Ascending aorta (tissue), 2 donors: ENCODE data around the gene KIFC3. TPM values are rescaled to one million over a fixed set of nuclear protein-coding genes. Genes with fewer than 3 reads are reported as not detected.

Source experiments
- DNase-seq, 2 donors: peaks; one replicate each; pipeline ENCODE4 v3.0.0-alpha.2; 2019; ENCODE audit warnings: low spot score in 2 of 2
- H3K27ac ChIP-seq, 2 donors: fragments of 200-600 bp; sonication (generic); one replicate each; pipeline ENCODE4 v1.5.1; 2016 to 2017; ENCODE audit warnings: mild to moderate bottlenecking in 1 of 2
- H3K27me3 ChIP-seq: fragments of 200-600 bp; sonication (generic); one replicate; pipeline ENCODE4 v1.5.1; 2017
- H3K36me3 ChIP-seq, 2 donors: fragments of 200-600 bp; sonication (generic); one replicate each; pipeline ENCODE4 v1.5.1; 2016
- H3K4me1 ChIP-seq, 2 donors: fragments of 200-600 bp; sonication (generic); one replicate each; pipeline ENCODE4 v1.5.1; 2016 to 2017; ENCODE audit warnings: mild to moderate bottlenecking in 1 of 2
- H3K4me3 ChIP-seq, 2 donors: fragments of 200-600 bp; sonication (generic); one replicate each; pipeline ENCODE4 v1.5.1; 2016 to 2017; ENCODE audit warnings: mild to moderate bottlenecking in 1 of 2
- H3K9me3 ChIP-seq, 2 donors: fragments of 200-600 bp; sonication (generic); one replicate each; pipeline ENCODE4 v1.5.1; 2016
- intact Hi-C: fragments of 100-400 bp; cut with DNase I; formaldehyde crosslinking; loops from one replicate; pipeline ENCODE4 v1.15.1; 2023
- total RNA-seq: library from RNA; depleted of rRNA; stranded (reverse); fragments of >200 nt; gene quantifications from one replicate; pipeline ENCODE4 v1.1.0, GENCODE V29; 2016
- TF ChIP-seq, protein P1 (sequence below), 3 experiments: fragments of 200-600 bp in 2 of 3; fragments of 450-650 bp in 1 of 3; sonication (generic) in 2 of 3; IDR thresholded peaks; one replicate each; pipeline ENCODE4 v1.5.1; 2016 to 2019; ENCODE audit warnings: antibody characterized with exemption in 3 of 3, mild to moderate bottlenecking in 1 of 3, moderate library complexity in 1 of 3

Gene KIFC3
- total RNA-seq, 1 donor from 2014 or later = 54.9 TPM

DNA sequence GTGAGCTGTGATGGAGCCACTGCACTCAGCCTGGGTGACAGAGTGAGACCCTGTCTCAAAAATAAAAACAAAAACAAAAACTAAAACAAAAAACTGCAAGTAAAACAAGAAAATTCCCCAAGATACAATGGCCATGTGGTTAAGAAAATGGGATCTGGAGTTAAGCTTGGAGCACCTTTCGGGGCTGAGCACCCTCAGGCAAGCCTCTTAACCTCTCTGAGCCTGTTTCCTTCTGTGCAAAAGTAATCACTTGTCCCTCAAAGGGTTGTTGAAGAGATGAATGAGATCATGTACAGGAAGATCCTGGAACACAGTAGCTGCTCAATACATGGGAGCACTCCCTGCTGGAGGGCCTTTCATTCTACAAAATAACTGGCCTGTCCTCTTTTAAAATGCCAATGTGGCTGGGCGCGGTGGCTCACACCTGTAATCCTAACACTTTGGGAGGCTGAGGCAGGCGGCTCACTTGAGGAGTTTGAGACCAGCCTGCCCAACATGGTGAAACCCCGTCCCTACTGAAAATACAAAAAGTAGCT is 19.8 kb upstream of the KIFC3 start:
- intact Hi-C loops = no loop called here
- H3K4me1 ChIP-seq = peaks cover 0 to 2% of the 10 kb centered on the region in 2 donors
- no peaks in the 10 kb centered on the region for H3K9me3 ChIP-seq
- TF ChIP-seq, protein P1, sequence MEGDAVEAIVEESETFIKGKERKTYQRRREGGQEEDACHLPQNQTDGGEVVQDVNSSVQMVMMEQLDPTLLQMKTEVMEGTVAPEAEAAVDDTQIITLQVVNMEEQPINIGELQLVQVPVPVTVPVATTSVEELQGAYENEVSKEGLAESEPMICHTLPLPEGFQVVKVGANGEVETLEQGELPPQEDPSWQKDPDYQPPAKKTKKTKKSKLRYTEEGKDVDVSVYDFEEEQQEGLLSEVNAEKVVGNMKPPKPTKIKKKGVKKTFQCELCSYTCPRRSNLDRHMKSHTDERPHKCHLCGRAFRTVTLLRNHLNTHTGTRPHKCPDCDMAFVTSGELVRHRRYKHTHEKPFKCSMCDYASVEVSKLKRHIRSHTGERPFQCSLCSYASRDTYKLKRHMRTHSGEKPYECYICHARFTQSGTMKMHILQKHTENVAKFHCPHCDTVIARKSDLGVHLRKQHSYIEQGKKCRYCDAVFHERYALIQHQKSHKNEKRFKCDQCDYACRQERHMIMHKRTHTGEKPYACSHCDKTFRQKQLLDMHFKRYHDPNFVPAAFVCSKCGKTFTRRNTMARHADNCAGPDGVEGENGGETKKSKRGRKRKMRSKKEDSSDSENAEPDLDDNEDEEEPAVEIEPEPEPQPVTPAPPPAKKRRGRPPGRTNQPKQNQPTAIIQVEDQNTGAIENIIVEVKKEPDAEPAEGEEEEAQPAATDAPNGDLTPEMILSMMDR (IDR thresholded peaks at IDR 0.05) = no peak
- H3K4me3 ChIP-seq = no peak overlapping the region
- no peaks in the 10 kb centered on the region for H3K36me3 ChIP-seq
- no peak for DNase-seq
- H3K27me3 ChIP-seq = no peaks in the 10 kb centered on the region
- no peak overlapping the region for H3K27ac ChIP-seq

DNA sequence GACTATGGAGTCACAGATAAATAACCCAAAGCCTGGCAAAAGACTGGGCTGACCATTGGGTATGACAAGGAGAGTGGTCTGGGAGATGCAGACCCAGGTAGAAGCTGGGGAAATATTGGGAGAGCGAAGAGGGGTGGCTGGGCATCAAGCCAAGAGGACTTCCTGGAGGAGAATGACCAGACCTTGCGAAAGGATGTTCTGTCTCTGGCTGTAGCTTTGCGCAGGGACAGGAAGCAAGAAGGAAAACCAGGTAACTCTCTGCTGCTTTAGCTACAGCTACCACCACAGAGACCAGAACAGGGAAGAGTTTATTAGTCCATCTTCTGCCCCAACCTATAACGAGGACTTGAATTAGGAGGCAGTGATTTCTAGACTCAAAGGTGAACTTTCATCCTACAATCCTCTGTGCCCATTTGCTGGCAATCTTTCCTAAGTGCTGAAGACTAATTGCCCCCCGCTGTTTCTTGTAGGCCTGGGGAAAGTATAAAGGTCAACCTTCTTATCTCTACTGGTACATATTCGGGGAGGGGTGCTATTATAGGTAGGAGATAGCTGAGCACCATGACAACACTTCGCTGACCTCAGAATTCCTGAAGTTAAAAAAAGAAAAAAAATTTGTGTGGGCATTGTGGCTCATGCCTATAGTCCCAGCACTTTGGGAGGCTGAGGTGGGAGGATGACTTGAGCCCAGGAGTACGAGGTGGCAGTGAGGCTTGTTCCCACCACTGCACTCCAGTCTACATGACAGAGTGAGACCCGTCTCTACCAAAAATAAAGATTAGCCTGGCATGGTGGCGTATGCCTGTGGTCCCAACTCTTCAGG is 19.1 kb upstream of the KIFC3 start:
- Histone ChIP-seq H3K36me3 (no peaks in the 10 kb centered on the region), H3K27ac (no peak overlapping the region), H3K4me1 (peaks cover 0 to 6% of the 10 kb centered on the region in 2 donors), H3K9me3 (no peaks in the 10 kb centered on the region), H3K27me3 (no peaks in the 10 kb centered on the region), H3K4me3 (no peak overlapping the region)
- DNase-seq = no peak
- TF ChIP-seq, protein P1 (IDR thresholded peaks at IDR 0.05) = no peak
- intact Hi-C loops = no loop called here

DNA sequence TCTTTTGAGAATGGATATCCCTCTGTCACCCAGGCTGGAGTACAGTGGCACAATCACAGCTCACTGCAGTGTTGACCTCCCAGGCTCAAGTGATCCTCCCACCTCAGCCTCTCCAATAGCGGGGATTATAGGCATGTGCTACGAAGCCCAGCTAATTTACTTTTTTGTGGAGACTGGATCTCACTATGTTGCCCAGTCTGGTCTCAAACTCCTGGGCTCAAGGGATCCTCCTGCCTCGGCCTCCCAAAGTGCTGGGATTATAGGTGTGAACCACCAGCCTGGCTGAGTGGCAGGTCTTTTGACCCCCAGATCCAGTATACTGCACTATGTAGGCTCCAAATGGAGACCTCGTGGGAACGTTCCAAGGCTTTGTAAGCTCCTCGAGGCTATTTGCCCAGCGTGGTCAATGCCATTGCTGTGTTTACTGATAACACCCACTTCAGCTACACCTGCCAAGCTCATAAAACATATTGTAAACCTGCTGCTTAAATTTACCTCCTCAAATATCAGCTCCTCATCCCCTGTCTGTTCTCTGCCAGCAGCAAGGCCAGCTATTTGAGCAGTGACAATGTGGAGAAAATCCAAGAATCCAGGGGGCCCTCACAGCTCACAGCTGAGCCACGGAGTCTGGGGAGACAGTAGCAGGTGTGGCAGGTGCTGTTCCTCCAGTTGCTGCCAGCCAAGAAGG is 16.2 kb upstream of the KIFC3 start:
- DNase-seq = no peak
- Histone ChIP-seq H3K27ac (no peak overlapping the region), H3K36me3 (no peaks in the 10 kb centered on the region), H3K4me1 (peaks cover 4 to 16% of the 10 kb centered on the region in 2 donors), H3K9me3 (no peaks in the 10 kb centered on the region), H3K4me3 (no peak overlapping the region), H3K27me3 (no peaks in the 10 kb centered on the region)
- TF ChIP-seq, protein P1 (IDR thresholded peaks at IDR 0.05) = no peak
- intact Hi-C loops = loop anchor here (5.0 to 10.0 kb wide), 2 partner anchors 86 to 344 kb away; no protein-coding TSS in a partner anchor

DNA sequence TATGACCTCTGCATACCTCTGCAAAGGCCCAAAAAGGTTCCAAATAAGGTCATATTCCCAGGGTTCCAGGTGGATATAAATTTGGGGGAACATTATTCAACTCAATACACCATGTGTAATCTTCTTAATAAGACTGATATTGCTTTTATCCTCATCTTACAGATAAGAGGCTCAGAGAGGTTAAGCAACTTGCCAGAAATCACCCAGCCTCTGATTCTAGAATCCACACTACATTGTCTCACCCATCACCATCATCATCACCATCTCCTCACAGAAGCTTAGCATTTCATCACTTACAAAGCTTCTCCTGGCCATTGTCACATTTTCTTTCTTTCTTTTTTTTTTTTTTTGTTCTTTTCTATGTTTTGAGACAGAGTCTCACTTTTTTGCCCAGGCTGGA is 15.4 kb upstream of the KIFC3 start:
- no peaks in the 10 kb centered on the region for H3K36me3 ChIP-seq
- no peak overlapping the region for H3K27ac ChIP-seq
- H3K4me1 ChIP-seq = peaks cover 4 to 16% of the 10 kb centered on the region in 2 donors
- TF ChIP-seq, protein P1 (IDR thresholded peaks at IDR 0.05) = no peak
- H3K9me3 ChIP-seq = no peaks in the 10 kb centered on the region
- intact Hi-C loops = loop anchor here (5.0 to 10.0 kb wide), 2 partner anchors 85 to 343 kb away; no protein-coding TSS in a partner anchor
- DNase-seq = no peak
- no peaks in the 10 kb centered on the region for H3K27me3 ChIP-seq
- H3K4me3 ChIP-seq = no peak overlapping the region

DNA sequence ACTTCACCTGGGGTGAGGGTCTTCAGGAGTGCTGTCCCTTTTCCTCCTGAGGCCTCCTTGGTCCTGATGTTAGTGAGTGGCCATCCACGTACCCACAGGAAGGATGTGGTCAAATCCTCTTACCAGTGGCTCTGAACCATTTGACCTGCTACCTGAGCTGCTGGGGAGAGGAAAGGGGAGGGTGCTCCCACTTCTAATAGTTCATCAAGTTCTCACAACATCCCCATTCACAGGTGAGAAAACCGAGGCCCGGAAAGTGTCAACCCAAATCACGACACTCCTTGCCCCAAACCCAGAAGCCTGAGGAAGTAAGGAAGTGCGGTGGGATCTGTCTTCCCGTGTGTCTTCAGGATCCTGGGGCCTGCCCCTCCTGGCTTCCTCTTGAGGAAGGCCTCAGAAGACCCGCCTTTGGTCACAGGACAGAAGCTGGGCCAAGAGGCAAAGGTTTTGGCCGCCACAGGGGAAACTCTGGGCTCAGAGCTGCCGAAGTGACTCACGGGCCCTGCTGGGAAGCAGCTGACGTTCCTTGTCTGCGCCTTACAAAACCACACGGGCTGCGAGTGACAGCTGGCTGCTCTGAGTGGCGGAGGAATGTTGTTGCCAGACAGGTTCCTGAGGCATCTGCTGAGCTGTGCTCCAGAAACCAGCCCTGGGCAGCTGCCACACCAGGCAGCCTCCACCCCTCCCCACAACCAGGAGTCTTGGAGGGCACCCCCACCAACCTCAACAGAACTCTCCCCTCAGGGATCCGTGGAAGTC is 13.9 kb upstream of the KIFC3 start:
- H3K27me3 ChIP-seq = no peaks in the 10 kb centered on the region
- H3K27ac ChIP-seq = peak overlapping the region; percentile 87 to 92
- DNase-seq = peak; percentile 86 to 97
- H3K4me1 ChIP-seq = peaks cover 4 to 16% of the 10 kb centered on the region in 2 donors
- no peaks in the 10 kb centered on the region for H3K9me3 ChIP-seq
- TF ChIP-seq, protein P1 (IDR thresholded peaks at IDR 0.05) = no peak
- no peak overlapping the region for H3K4me3 ChIP-seq
- intact Hi-C loops = loop anchor here (1.0 to 10.0 kb wide), 4 partner anchors 13 to 341 kb away; partner anchors contain the start of gene KIFC3
- H3K36me3 ChIP-seq = no peaks in the 10 kb centered on the region
